Smooth muscle cell (in vitro differentiated cells): ENCODE measurements around the gene PCNX2. TPM values are rescaled to one million over a fixed set of nuclear protein-coding genes. Genes with fewer than 3 reads are reported as not detected.

Source experiments
- DNase-seq: peaks from one replicate; lab custom pipeline; 2025; ENCODE audit not compliant: unreplicated experiment; lab: John Stamatoyannopoulos, UW
- H2AFZ ChIP-seq: fragments of 200-600 bp; sonication (generic); 2 replicates; pipeline ENCODE4 v1.6.0; 2016; ENCODE audit warnings: antibody characterized with exemption, low read depth, mild to moderate bottlenecking
- H3F3A ChIP-seq: fragments of 200-600 bp; sonication (generic); 2 replicates; pipeline ENCODE4 v1.6.0; 2017; ENCODE audit warnings: antibody characterized with exemption, low read depth
- H3K27ac ChIP-seq: fragments of 200-600 bp; sonication (generic); 2 replicates; pipeline ENCODE4 v1.5.1; 2016; ENCODE audit warnings: low read depth, mild to moderate bottlenecking
- H3K27me3 ChIP-seq: fragments of 200-600 bp; sonication (generic); 2 replicates; pipeline ENCODE4 v1.6.1; 2016; ENCODE audit warnings: low read depth, mild to moderate bottlenecking
- H3K36me3 ChIP-seq: fragments of 200-600 bp; sonication (generic); 2 replicates; pipeline ENCODE4 v1.5.1; 2016; ENCODE audit warnings: low read depth
- H3K4me1 ChIP-seq: fragments of 200-600 bp; sonication (generic); 2 replicates; pipeline ENCODE4 v1.5.1; 2016; ENCODE audit warnings: low read depth
- H3K4me2 ChIP-seq: fragments of 200-600 bp; sonication (generic); 2 replicates; pipeline ENCODE4 v1.6.0; 2016; ENCODE audit warnings: mild to moderate bottlenecking
- H3K4me3 ChIP-seq: fragments of 200-600 bp; sonication (generic); 2 replicates; pipeline ENCODE4 v1.5.1; 2016; ENCODE audit warnings: mild to moderate bottlenecking
- H3K79me2 ChIP-seq: fragments of 200-600 bp; sonication (generic); 2 replicates; pipeline ENCODE4 v1.6.0; 2016; ENCODE audit warnings: low read depth, mild to moderate bottlenecking
- H3K9ac ChIP-seq: fragments of 200-600 bp; sonication (generic); 2 replicates; pipeline ENCODE4 v1.6.0; 2016; ENCODE audit warnings: low read depth
- H3K9me3 ChIP-seq: fragments of 200-600 bp; sonication (generic); replicated peaks from 2 replicates; pipeline ENCODE4 v1.5.1; 2016; ENCODE audit warnings: low read depth
- H4K20me1 ChIP-seq: fragments of 200-600 bp; sonication (generic); 2 replicates; pipeline ENCODE4 v1.6.0; 2016; ENCODE audit warnings: low read depth
- WGBS: methylation state at CpG from one replicate; pipeline ENCODE4 v1.1.7; 2016; ENCODE audit warnings: low lambda C conversion rate; 5-methylcytosine and 5-hydroxymethylcytosine counted together
- polyA plus RNA-seq: library from polyadenylated mRNA; unstranded; fragments of >200 nt; fragmentation: Nextera tagmentation; extraction: Ambion mirVana; gene quantifications from 2 replicates; pipeline ENCODE4 v1.2.1, GENCODE V29; 2016
- total RNA-seq: library from RNA; depleted of rRNA; stranded (reverse); fragments of >200 nt; gene quantifications from 2 replicates; pipeline ENCODE4 v1.2.3, GENCODE V29; 2014
- TF ChIP-seq, protein P1 (sequence below): fragments of 200-600 bp; sonication (generic); IDR thresholded peaks from 2 replicates; pipeline ENCODE4 v1.5.1; 2017; ENCODE audit warnings: borderline replicate concordance, mild to moderate bottlenecking, antibody characterized with exemption; ENCODE audit not compliant: insufficient read depth, poor library complexity, severe bottlenecking

PCNX2 gene
- total and polyA plus RNA-seq, 2 experiments from 2014 or later = 4.7 to 18.2 TPM

DNA sequence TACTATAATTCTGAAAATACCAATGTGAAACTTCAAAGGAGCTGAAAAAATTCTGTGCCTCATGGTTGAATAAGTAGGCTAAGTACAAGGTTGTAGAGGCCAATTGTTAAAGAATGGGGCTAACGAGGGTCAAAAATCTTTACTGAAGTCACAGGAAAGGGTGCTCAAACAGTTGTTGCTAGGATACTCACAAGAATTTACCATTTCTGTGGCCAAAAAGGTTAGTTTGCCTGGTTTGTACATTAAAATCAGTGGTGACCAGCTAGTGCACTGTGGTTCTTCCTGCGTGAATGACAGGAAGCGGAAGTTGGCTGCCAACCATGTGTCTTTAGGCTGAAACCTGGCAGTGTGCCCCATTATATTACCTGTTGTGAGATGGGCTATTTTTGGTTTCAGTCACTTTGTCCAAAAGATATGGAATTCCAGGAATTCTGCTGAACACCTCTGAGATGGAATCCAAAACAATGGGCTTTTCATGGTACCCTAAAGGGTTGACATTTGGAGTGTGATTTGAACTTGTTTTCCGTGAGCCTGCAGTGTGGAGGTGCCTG is 45.5 kb upstream of the PCNX2 start:
- DNase-seq = no peak
- no peaks in the 10 kb centered on the region for H3K27me3 ChIP-seq
- H2AFZ ChIP-seq = no peak overlapping the region
- H3K27ac ChIP-seq = no peak overlapping the region
- H3K9ac ChIP-seq = no peak overlapping the region
- no peak overlapping the region for H3K4me2 ChIP-seq
- TF ChIP-seq, protein P1, sequence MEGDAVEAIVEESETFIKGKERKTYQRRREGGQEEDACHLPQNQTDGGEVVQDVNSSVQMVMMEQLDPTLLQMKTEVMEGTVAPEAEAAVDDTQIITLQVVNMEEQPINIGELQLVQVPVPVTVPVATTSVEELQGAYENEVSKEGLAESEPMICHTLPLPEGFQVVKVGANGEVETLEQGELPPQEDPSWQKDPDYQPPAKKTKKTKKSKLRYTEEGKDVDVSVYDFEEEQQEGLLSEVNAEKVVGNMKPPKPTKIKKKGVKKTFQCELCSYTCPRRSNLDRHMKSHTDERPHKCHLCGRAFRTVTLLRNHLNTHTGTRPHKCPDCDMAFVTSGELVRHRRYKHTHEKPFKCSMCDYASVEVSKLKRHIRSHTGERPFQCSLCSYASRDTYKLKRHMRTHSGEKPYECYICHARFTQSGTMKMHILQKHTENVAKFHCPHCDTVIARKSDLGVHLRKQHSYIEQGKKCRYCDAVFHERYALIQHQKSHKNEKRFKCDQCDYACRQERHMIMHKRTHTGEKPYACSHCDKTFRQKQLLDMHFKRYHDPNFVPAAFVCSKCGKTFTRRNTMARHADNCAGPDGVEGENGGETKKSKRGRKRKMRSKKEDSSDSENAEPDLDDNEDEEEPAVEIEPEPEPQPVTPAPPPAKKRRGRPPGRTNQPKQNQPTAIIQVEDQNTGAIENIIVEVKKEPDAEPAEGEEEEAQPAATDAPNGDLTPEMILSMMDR = no peak
- H3F3A ChIP-seq = no peaks in the 10 kb centered on the region
- 95% methylated on average over 4 of the region's 4 CpGs for WGBS
- H3K4me3 ChIP-seq = no peak overlapping the region
- no peaks in the 10 kb centered on the region for H3K36me3 ChIP-seq
- H3K9me3 ChIP-seq = no peaks in the 10 kb centered on the region
- no peaks in the 10 kb centered on the region for H3K79me2 ChIP-seq
- no peaks in the 10 kb centered on the region for H3K4me1 ChIP-seq
- H4K20me1 ChIP-seq = no peaks in the 10 kb centered on the region

DNA sequence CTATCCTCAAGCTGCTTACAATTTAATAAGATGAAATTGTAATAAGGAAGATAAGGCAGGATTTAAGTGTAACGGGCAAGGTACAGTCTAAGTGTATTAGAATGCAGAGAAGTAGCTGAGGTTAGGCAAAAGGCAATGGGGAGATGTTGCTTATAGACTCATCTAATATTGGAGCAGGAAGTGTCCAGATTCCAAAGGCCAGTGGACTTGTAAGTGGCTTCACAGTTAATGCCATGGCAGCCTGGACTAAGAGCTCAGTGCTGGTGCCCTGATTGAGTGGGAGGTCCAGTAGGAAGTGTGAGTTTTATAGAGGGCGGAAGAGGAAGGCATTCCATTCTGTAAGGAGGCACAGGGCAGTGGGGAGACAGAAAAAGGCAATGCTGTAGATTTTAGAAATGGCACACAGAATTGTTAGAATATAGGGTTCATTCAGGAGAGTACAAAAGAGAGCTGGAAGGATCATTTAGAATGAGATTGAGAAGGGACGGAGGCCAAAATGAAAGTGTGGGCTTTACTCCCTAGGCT is 44.6 kb upstream of the PCNX2 start:
- no peaks in the 10 kb centered on the region for H3K4me1 ChIP-seq

DNA sequence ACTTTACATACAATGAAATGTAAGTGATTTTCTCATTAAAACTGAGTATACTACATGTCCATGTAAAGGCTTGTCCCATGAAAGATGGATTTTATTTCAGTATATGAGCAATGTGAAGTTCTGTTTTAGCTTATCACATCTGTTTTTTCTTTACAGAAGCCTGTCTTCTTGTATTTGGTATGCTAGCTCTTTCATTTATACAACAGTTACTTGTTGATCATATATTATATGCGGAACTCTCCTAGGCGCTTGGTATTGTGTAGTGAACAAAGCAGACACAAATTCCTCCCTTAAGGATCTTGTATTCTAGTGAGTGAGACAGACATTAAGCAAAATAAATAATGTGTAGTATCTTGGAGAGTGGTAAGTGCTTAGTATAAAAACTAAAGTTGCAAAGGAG is 42.6 kb upstream of the PCNX2 start:
- H3K4me1 ChIP-seq = no peaks in the 10 kb centered on the region
- 99% methylated on average over 2 of the region's 2 CpGs for WGBS
- no peaks in the 10 kb centered on the region for H3K27me3 ChIP-seq
- no peak overlapping the region for H3K4me2 ChIP-seq
- H3K79me2 ChIP-seq = no peaks in the 10 kb centered on the region
- no peaks in the 10 kb centered on the region for H3K36me3 ChIP-seq
- no peak for DNase-seq
- TF ChIP-seq, protein P1 = no peak
- no peak overlapping the region for H2AFZ ChIP-seq
- no peak overlapping the region for H3K9ac ChIP-seq
- no peaks in the 10 kb centered on the region for H3F3A ChIP-seq
- H3K4me3 ChIP-seq = no peak overlapping the region
- H3K27ac ChIP-seq = no peak overlapping the region
- H3K9me3 ChIP-seq = no peaks in the 10 kb centered on the region
- H4K20me1 ChIP-seq = no peaks in the 10 kb centered on the region

More for the DNA sequence above, 44.6 kb upstream of the PCNX2 start:
- Histone ChIP-seq H3K4me2 (no peak overlapping the region), H3K36me3 (no peaks in the 10 kb centered on the region), H3K4me3 (no peak overlapping the region), H3K9me3 (no peaks in the 10 kb centered on the region), H3K79me2 (no peaks in the 10 kb centered on the region), H2AFZ (no peak overlapping the region), H4K20me1 (no peaks in the 10 kb centered on the region), H3K27ac (no peak overlapping the region), H3K9ac (no peak overlapping the region), H3K27me3 (no peaks in the 10 kb centered on the region), H3F3A (no peaks in the 10 kb centered on the region)
- DNase-seq = no peak
- 90% methylated on average over 3 of the region's 3 CpGs for WGBS
- TF ChIP-seq, protein P1 = no peak

DNA sequence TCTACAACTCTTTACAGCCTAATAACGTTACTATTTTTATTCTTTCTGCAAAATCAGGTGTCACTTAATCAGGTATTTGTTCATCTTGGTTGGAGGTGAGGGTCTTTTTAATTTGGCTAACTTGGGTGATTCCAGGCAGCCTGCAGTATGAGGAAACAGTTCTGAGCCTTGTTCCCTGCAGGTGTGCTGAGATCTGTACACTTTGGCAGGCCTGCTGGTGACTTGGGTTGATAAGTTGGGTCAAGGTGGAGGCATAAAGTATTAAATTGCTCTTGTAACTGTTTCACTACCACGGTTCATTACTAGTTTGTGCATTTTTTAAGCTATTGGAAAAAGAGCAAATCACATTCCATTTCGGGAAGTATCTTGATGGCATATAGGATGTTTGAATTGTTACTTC is 42.0 kb upstream of the PCNX2 start:
- Histone ChIP-seq H3K4me2 (no peak overlapping the region), H3K79me2 (no peaks in the 10 kb centered on the region), H3K9me3 (no peaks in the 10 kb centered on the region), H3F3A (no peaks in the 10 kb centered on the region), H3K27me3 (no peaks in the 10 kb centered on the region), H4K20me1 (no peaks in the 10 kb centered on the region), H3K36me3 (no peaks in the 10 kb centered on the region), H3K9ac (no peak overlapping the region), H3K27ac (no peak overlapping the region), H3K4me1 (no peaks in the 10 kb centered on the region), H2AFZ (no peak overlapping the region), H3K4me3 (no peak overlapping the region)
- DNase-seq = no peak
- 86% methylated on average over 3 of the region's 3 CpGs for WGBS
- TF ChIP-seq, protein P1 = no peak
